GM21619 (cell line): Measurements from ENCODE around the gene MAGI1.
"Not testable (repeated sequence)": the region's sequence is repeated elsewhere in the genome, so short reads cannot be mapped to it uniquely, and the experiment has no call there.

ENCODE experiments used
- ATAC-seq: cut with Tn5 transposase; IDR thresholded peaks from one replicate; pipeline ENCODE4 v1.9.1; 2021; ENCODE audit not compliant: unreplicated experiment

MAGI1 gene

DNA sequence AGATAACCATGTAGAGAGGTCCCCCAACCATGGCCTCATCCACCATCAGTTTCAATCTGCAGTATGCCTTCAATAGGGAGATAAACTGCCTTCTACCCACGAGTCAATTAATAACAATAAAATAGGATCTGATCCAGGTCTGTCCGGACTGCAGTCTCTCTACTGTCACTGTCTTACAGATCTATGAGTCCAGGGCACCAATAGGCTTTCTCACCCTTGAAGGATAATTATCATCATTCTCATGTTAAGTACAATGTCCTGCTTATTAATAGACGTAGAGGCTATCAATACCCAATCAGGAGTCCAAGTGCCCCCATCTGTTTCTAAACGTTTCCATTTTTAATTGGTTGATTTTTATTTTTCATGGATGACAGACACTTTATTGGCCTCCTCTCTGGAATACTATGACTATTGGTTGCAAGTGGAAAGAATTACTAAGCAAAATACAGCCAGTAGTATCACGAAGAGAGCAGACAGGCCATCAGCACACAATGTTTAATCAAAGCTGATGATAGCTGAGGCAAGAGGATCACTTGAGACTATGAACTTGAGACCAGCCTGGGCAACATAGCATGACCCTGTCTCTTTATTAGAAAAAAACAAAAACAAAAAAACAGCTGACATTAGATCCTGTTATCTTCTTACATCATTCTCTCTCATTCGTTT is 480.7 kb downstream of the MAGI1 start:
- no peak for ATAC-seq

DNA sequence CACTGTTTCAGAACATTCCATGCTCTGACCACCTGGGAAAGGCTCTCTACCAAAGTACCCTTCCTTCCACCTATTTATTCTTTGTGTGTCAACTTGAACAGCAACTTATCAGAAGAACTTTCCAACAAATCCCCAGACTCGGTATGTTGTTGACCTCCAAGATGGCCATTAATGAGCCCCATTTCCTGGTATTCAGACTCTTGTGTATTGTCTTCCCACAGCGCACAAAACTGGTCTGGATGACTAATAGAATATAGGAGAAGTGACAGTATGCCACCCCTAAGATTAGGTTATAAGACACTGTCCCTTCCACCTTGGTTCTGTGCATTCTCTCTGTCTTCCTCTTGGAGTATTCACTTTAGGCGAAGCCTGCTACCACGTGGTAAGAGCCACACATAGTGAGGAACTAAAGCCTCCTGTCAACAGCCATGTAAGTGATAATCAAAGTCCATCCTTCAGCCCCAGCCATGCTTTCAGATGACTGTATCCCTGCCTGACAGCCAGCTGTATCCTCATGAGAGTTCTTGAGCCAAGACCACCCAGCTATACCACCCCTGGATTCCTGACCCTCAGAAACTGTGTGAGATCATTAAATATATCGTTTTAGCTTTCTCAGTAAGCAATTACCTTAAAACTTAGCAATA is 481.7 kb downstream of the MAGI1 start:
- no peak for ATAC-seq

DNA sequence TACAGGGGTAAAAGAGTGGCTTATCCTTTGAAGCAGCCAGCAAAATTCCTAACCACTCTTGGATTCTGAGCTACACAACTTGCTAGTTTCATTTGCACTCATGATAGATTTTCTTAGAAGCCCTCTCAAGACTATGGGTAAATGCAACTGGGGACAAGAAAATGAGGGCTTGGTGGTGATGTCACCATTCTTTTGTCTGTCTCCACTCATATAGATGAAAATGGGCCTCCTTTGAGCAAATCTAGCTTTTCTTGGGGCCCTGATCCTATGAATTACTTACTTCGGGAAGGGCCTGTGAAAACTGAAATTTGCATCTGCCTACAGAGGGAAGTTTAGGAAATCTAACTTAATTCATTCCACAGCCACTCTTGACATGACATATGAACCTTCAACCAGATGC is 486.3 kb downstream of the MAGI1 start:
- ATAC-seq: no peak

DNA sequence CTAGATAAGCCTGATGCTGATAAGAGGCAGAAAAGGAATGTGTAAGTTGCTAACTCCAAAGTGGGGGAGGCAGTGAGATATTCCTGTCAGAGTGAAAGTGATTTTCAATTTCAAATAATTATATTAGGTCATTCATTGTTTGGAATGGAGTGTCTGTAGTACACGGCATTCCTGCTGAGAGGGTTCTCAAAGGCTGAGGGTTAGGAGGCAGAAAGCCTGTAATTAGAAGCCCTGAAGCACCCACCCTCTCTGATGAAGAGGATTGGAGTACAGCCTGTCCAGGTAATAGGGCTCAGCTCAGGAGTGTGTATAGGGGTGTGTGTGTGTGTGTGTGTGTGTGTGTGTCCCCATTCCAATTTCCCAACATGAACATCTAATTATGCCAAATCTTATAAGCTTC is 486.8 kb downstream of the MAGI1 start:
- no peak for ATAC-seq

DNA sequence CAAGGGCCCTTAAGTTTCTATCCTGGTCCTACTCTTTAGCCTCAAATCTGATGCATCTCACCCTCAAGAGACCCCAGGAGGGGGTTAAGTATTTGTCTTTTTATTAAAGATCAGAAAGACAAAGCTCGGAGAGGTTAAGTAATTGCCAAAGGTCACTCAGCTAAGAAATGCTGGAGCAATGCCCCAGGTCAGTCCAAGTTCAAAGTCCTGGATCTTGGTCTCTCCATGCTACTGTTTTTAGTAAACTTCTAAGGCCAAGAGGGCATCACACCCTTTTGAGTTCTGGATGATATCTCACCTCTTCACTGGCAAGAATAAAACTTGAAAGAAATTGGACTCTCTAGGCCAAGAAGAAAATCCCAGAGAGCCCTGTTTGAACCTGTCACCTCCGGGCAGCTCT is 488.6 kb downstream of the MAGI1 start:
- no peak for ATAC-seq

DNA sequence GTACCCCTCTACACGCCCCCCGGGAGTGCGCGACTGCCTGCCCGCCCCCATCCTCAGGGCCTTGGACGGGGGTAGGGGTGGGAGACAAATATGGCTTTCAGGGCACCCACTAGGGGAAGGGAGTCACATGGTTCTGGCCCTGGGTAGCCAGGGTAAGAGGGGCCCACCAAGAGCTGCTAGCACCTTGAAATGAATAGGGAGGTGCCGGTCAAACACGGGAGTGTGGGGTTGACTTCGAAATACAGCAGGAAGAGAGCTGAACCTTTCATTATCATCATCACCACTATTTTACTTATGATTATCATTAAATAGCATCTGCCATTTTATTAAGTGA is 489.1 kb downstream of the MAGI1 start:
- no peak for ATAC-seq

DNA sequence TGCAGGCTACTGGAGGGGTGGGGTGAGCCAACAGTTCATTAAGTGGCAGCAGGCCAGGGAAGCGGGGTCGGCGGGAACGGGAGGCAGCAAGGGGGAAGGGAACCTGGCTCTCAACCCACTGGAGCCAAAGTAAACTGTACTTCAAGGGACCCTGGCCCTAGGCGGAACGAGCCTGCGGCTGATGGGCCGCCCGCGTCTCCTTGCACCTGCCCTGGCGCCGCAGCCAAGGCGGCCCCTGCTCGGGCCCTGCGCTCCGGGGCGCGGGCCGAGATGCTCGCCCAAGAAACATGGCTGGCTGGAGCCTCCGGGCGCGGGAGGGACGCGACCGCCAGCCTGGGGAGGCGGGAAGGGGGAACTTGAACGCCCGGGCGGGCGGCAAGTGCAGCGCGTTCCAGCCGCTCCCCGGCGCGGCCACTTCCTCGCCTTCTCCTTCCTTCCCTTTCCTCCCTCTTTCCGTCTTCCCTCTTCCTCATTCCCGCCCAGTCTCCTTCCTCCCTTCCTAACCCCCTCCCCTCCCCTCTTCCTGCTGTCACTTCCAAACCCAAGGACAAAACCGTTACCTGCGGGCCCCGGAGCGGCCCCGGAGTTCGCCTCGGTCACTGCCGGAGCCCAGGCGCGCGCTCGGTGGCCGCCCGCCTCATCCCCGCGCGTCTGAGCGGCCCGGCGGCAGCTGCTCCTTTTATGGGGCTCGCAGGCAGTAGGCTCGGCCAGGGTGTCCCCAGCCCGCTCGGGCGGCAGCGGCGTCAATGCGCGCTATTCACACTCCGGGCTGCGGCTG is 489.7 kb downstream of the MAGI1 start:
- no peak for ATAC-seq

DNA sequence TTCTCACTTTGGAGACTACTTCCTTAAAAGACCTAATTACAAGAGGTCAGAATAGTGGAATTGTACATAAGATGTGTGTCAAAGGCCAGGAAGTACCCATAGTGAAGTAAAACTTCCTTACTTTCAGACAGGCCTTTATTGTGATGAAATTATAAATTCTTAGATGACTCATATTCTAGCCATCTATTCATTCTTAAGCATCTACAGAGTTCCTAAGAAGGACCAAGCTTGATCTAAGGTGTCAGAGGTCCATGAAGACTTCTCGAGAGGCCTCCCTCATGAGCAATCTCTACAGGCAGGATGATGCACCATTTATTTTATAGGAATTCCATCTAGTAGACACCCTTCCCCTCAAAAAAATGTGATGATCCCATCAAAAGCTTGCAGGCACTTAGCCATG is 493.3 kb downstream of the MAGI1 start:
- no peak for ATAC-seq

DNA sequence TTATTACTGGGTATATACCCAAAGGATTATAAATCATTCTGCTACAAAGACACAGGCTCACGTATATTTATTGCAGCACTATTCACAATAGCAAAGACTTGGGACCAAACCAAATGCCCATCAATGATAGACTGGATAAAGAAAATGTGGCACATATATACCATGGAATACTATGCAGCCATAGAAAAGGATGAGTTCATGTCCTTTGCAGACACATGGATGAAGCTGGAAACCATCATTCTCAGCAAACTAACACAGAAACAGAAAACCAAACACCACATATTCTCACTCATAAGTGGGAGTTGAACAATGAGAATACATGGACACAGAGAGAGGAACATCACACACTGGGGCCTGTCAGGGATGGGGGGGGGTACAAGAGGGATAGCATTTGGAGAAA is 495.3 kb downstream of the MAGI1 start:
- not testable (repeated sequence) for ATAC-seq

DNA sequence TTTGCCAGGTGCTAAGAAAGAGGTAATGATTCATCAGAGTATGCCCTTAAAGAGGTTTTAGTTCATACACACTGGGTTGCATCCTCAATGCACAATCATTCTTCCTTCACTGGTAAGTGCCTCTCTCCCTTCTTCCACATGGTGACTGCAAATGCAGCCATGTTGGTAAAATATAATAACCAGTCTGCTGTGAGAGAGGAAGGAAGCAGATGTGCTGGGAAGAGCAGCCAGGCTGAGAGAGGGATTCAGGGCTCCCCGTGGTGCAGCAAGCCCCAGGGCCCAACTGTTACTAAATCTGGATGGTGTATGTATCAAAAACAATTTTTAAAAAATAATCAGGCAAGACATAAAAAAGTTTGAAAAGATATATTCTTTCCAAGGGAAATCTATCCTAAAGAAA is 498.1 kb downstream of the MAGI1 start:
- no peak for ATAC-seq

DNA sequence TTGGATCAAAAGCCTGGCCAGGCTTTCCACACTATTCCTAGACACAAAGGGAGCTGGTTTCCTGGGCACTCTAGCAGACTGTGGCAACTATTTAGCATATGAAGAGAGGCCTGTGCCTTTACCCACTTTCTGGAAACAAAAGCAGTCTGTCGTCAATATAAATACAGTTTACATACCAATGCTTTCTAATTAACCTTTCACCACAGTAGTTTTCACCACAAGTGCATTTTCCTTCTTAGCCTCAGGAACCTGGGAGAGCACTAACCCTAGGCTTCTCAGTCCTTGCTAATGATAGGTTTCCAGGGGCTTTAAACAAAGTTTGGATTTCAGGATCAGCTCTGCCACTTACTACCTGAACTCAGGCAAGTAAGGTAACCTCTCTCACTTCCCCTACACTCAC is 499.1 kb downstream of the MAGI1 start:
- ATAC-seq: no peak

DNA sequence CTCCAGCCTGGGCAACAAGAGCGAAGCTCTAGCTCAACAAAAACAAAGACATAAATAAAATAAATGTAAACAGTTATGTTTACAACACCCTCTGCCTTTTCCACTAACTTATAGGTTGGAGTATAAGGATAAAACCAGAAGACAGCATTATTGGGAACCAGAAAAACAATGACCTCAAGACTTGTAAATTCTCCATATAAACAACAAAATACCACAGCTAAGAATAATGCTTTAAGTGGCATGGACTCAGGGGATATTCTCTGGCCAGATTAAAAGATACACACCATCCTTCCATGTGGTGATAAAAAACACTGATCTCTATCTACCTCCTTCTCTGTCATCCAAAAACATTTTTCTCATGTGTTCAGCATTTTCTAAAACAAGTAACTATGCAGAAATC is 500.6 kb downstream of the MAGI1 start:
- ATAC-seq: no peak

DNA sequence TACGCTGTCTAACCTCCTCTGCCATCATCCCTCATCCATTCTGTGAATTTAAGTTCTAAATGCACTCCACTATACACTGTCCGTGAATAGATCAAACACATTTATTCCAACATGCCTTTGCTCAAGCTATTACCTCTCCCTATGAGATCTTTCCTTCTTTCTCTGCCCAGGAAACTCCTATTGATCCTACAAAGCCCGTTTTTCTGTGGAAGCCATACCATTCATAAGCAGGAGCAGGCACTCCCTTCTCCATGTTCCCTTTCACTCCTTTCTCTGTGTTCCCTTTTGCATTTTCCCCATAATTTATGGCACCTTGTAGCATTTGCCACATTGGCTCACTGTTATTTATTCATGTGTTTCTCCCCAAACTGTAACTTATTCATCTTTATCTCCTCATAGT is 501.6 kb downstream of the MAGI1 start:
- no peak for ATAC-seq

DNA sequence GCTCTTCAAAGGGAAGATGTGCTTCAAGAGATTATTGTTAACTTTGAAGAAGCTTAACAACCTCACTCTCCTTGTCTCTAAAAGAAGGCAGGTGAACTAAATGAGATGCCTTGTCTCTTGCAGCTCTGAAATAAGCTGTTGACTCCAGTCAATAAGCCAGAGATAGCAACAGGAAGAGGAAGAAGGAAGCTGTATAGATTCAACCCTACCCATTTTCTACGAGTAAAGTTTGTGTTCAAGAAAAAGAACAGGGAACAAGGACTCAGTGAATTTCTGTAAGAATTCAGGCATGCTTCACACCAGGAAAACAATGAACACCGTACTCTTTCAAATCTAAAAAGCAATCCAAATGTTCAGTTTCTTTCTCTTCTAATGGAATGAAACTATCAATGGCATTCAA is 503.5 kb downstream of the MAGI1 start:
- ATAC-seq: no peak

DNA sequence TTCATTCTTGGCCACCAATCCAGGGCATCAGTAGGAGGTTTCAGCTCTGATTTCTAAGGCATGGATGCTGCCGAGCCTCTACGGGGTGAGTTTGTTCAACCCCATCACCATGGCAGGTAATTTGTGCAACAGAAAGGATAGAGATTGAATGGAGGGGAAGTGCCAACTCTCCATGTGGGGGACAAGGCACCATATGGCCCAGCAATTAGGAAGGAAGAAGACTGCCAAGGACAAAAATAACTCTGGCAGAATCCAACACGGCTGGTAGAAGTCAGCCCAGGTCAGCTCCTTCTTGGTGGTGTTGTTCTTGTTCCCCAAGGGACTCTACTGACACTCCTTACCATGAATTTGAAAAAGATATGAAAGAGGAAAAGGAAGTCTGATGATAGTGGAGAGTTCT is 503.9 kb downstream of the MAGI1 start:
- no peak for ATAC-seq

DNA sequence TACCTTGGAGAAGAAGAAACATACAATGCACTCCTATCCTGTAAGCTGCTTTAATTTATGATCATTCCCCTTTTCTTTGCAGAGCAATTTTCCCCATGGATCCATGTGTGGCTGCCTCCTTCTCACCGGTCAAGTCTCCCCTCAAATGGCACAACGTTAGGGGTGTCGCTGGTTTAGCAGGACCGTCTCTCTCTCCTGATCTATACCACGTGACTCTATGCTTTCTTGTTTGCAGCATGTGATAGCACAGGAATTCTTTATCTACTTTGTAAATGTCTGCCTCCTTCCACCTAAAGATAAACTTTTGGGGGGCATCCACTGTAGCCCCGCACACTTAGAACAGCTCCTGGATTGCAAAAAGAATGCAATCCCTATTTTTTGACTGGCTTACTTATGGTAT is 506.0 kb downstream of the MAGI1 start:
- no peak for ATAC-seq

DNA sequence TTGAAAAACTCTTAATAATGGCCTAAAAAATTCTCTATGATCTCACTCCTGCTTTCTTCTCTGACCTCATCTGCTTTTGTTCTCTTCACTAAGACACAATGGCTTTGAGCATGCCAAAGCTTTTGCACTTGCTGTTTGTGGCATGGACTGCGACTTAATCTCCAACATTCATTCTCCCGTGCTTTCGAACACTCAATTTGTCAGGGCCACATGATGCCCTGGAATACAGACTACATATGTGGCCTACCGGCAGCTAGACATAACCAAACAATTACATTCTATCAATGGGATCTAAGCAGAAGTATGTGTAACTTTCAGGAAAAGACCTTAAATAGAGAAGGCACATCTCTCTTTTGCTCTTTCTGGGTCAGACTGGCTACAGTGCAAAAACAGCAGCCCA is 506.5 kb downstream of the MAGI1 start:
- ATAC-seq: no peak

DNA sequence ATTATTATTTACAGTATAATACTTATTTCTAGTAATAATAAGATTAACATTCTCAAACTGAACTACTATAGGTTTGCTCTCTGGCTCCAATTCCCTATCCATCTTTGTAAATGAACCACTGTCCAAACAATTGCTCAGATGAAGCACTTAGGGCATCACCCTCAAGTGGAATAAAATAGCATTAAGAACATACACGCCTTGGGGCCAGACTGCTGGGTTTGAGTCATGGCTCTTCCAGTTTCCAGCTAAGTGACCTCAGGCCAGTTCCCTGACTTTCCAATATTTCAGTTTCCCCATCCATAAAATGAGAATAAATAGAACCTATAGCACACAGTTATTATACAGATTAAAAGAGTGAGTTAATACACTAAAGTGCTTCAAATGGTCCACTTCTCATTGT is 507.2 kb downstream of the MAGI1 start:
- ATAC-seq: no peak

DNA sequence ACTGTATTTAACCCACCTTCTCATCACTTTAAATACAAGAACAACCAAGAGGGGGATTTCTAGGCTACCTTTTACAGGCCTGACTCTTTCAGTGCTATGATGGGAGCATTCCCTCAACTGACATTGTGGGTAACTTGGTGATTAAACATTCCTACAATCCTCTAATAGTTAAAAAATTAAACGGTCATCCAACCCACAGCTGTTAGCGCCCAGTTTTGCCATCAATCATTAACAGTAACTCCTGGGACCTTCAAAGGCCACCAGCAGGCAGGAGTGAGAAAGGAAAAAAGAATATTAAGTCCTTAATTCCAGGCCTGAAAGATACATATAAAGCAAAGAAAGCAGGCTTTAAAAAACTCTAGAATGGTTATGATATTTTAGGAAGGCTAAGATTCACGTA is 512.1 kb downstream of the MAGI1 start:
- no peak for ATAC-seq

DNA sequence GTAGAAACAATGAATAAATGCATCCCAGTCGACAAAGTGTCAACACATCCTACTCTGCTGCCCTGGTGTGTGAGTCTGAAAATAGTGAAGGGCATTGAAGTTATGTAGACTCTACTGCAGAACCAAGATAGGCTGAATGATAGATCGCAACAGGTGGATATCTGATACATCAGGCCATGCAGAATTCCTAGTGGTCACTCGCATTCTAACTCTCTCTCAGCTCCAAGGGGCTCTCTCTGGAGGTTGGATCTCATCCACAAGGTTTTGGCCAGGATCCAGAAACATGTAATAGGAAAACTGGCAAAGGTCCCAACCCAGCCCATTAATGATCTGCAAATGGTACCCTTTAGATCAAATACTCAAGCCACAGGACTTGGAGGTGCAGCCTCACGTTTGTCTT is 514.1 kb downstream of the MAGI1 start:
- ATAC-seq: no peak

DNA sequence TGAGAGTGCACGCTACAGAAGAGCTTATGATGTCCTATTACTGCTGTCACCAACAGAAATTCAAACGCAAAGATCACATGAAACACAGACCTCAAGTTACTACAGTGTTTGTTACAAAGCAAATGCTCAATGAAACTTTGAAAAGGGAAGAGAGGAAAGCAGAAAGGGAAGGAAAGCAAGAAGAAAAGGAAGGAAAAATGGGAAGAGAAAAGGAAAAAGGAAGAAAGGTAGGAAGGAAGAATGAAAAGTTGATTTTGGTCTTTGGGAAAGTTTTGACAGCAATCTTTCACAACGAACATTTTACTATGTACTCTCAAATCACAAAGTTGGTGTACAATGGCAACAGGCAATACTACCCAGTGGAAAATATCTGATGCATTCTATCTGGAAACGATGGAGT is 514.8 kb downstream of the MAGI1 start:
- ATAC-seq: no peak

DNA sequence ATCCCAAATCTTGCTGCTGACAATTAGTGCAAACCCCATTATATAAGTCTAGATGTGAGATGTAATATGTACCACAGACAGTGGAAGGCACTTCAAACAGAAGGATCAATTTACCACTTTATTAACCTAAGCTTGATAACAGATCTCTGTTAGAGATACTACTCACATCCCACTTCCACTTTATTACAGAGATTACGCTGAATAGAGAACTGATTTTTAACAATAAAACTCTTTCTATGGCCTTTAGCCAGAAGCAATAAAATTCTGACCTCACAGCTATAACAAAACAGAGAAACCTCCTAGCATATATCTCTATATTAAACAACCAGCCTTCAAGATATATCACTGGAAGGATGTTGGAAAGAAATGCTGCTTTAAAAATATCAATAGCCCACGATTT is 517.7 kb downstream of the MAGI1 start:
- ATAC-seq: no peak

DNA sequence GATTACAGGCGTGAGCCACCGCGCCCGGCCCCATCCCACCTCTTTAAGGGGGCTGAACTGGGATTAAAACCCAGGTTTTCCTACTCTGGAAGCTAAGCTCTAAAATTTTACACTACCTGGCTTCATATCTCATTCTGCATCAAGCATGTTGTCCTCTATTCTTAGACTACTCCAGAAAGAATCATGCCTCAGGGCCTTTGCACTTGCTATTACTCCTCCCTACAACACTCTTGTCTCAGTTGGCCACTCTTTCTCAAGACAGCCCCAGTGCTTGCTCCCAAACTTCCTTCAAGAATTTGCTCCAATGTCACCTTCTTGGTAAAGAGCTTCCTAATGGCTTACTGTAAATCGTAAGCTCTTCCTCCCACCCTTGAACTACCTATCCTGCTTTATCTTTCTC is 521.7 kb downstream of the MAGI1 start:
- ATAC-seq: no peak
